ENCODE measurements around the gene SMARCB1. TPM values are rescaled to one million over a fixed set of nuclear protein-coding genes. Genes with fewer than 3 reads are reported as not detected.

SMARCB1 gene
- total RNA-seq, 1 experiment from 2014 or later = 88.2 TPM

- H3K9me3 Mint-ChIP-seq (ENCODE audit: low read depth, unreplicated experiment) = no peaks in the 10 kb centered on the region
- H3K4me1 Mint-ChIP-seq (ENCODE audit: low read depth, unreplicated experiment) = peaks cover 11% of the 10 kb centered on the region
- peak overlapping the region; percentile 87 for H3K4me3 Mint-ChIP-seq (ENCODE audit: low read depth, unreplicated experiment)
- H3K36me3 Mint-ChIP-seq (ENCODE audit: insufficient read depth, unreplicated experiment) = peaks cover 24% of the 10 kb centered on the region
- intact Hi-C loops (cut with micrococcal nuclease; ENCODE audit: unreplicated experiment) = loop anchor here (5.0 kb wide), 1 partner anchor 80 kb away; no protein-coding TSS in a partner anchor
- DNase-seq = no peak
- H3K27me3 Mint-ChIP-seq (ENCODE audit: unreplicated experiment) = no peaks in the 10 kb centered on the region
- no peak overlapping the region for H3K27ac Mint-ChIP-seq (ENCODE audit: unreplicated experiment)
- TF ChIP-seq, protein P1, sequence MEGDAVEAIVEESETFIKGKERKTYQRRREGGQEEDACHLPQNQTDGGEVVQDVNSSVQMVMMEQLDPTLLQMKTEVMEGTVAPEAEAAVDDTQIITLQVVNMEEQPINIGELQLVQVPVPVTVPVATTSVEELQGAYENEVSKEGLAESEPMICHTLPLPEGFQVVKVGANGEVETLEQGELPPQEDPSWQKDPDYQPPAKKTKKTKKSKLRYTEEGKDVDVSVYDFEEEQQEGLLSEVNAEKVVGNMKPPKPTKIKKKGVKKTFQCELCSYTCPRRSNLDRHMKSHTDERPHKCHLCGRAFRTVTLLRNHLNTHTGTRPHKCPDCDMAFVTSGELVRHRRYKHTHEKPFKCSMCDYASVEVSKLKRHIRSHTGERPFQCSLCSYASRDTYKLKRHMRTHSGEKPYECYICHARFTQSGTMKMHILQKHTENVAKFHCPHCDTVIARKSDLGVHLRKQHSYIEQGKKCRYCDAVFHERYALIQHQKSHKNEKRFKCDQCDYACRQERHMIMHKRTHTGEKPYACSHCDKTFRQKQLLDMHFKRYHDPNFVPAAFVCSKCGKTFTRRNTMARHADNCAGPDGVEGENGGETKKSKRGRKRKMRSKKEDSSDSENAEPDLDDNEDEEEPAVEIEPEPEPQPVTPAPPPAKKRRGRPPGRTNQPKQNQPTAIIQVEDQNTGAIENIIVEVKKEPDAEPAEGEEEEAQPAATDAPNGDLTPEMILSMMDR (IDR thresholded peaks at IDR 0.05; ENCODE audit: unreplicated experiment) = no peak
- CTCF ChIA-PET = interaction anchor here (0.6 to 1.0 kb wide), 3 partner anchors 49 to 90 kb away, joined by 3 to 6 read pairs (median 4); partner anchors contain the start of gene SLC2A11
- BruUV-seq (replicated peaks) = no TSS peak
Measured at GRCh38 chr22:23767303-23767672, 19.5 kb upstream of the SMARCB1 start.

DNA sequence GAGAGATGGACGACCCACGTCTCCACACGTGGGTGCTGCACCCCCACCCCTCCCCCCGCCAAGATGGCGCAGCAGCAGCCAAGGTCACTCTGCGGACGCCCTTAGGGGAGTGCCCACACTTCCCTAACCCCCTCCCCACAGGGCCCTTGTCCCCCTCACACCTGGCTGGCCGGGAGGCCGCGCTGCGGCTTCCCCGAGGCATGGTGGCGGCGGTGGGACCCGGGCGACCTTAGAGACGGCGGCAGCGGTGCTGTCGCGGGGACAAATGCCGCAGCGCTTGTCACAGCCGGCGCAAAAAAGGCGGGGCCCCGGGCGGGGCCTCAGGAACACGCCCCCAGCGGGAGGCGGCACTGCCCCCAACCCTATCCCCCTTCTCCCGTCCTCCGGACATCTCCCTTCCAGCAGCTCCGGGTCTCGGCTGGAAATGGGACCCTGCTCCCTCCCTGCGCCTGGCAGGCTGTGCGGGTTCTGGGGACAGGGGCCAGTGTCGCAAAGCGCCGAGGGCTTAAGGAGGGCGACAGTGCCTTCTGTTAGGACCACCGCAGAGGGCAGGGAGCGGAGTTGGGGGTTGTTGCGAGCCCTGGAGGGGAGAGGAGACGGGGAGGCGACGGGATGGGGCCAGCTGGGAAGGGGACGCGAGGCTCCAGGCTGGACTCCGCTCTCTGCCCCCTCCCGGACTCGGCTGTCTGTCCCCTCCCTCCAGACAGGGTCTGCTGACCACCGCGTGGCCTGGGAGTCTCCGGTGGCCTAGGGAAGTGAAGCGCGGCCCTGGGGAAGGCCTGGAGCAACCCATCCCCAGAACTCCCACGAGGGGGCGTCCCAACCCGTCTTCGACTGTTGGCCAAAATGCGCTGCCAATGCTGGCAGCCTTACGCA is 18.9 kb upstream of the SMARCB1 start, which contains the start of gene CHCHD10:
Gene CHCHD10 (minus strand): TSS at position 300 of the 876 bp plus-strand sequence. CDS start 98 bp downstream, at position 202.
- CTCF ChIA-PET = interaction anchor here (0.6 to 1.0 kb wide), 4 partner anchors 49 to 278 kb away, joined by 3 to 6 read pairs (median 4); partner anchors contain the start of gene SLC2A11
- peaks cover 19% of the 10 kb centered on the region for H3K36me3 Mint-ChIP-seq (ENCODE audit: insufficient read depth, unreplicated experiment)
- peaks cover 4% of the 10 kb centered on the region for H3K27me3 Mint-ChIP-seq (ENCODE audit: unreplicated experiment)
- peak; percentile 90 for DNase-seq
- intact Hi-C loops (cut with micrococcal nuclease; ENCODE audit: unreplicated experiment) = loop anchor here (5.0 kb wide), 1 partner anchor 79 kb away; no protein-coding TSS in a partner anchor
- peaks cover 13% of the 10 kb centered on the region for H3K4me1 Mint-ChIP-seq (ENCODE audit: low read depth, unreplicated experiment)
- no TSS peak for BruUV-seq (replicated peaks)
- no peaks in the 10 kb centered on the region for H3K9me3 Mint-ChIP-seq (ENCODE audit: low read depth, unreplicated experiment)
- TF ChIP-seq, protein P1 (IDR thresholded peaks at IDR 0.05; ENCODE audit: unreplicated experiment) = peak; percentile 82
- peak within 1 kb of the TSS; percentile 39 for H3K27ac Mint-ChIP-seq (ENCODE audit: unreplicated experiment)
- peak within 1 kb of the TSS; percentile 87 for H3K4me3 Mint-ChIP-seq (ENCODE audit: low read depth, unreplicated experiment)

GRCh38 chr22:23769321-23769965 is 17.3 kb upstream of the SMARCB1 start:
- peaks cover 19% of the 10 kb centered on the region for H3K27me3 Mint-ChIP-seq (ENCODE audit: unreplicated experiment)

DNA sequence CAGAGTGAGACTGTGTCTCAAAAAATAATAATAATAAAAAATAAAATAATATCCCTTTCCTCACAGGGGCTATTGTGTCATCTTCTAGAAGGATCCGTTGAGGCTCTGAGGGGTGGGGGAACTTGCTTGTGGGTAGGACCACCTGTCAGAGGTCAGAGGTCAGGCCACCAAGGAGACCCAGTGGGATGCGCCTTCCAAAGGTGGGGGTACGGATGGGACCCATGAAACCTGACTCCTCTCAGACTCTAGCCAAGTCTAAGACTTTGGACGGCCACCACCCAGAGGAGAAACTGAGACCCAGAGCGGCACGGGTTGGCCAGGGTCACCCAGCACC is 14.5 kb upstream of the SMARCB1 start:
- Mint-ChIP-seq H3K9me3 (ENCODE audit: low read depth, unreplicated experiment) (no peaks in the 10 kb centered on the region), H3K27me3 (ENCODE audit: unreplicated experiment) (peaks cover 26% of the 10 kb centered on the region), H3K36me3 (ENCODE audit: insufficient read depth, unreplicated experiment) (peaks cover 12% of the 10 kb centered on the region), H3K4me3 (ENCODE audit: low read depth, unreplicated experiment) (peak overlapping the region; percentile 45), H3K4me1 (ENCODE audit: low read depth, unreplicated experiment) (peaks cover 20% of the 10 kb centered on the region), H3K27ac (ENCODE audit: unreplicated experiment) (no peak overlapping the region)
- intact Hi-C loops (cut with micrococcal nuclease; ENCODE audit: unreplicated experiment) = no loop called here
- CTCF ChIA-PET = no interaction called here
- BruUV-seq (replicated peaks) = no TSS peak
- no peak for DNase-seq
- TF ChIP-seq, protein P1 (IDR thresholded peaks at IDR 0.05; ENCODE audit: unreplicated experiment) = no peak

More at GRCh38 chr22:23769321-23769965, 17.3 kb upstream of the SMARCB1 start:
- Mint-ChIP-seq H3K36me3 (ENCODE audit: insufficient read depth, unreplicated experiment) (peaks cover 18% of the 10 kb centered on the region), H3K27ac (ENCODE audit: unreplicated experiment) (no peak overlapping the region), H3K4me1 (ENCODE audit: low read depth, unreplicated experiment) (peaks cover 26% of the 10 kb centered on the region), H3K9me3 (ENCODE audit: low read depth, unreplicated experiment) (no peaks in the 10 kb centered on the region), H3K4me3 (ENCODE audit: low read depth, unreplicated experiment) (peak overlapping the region; percentile 87)
- TF ChIP-seq, protein P1 (IDR thresholded peaks at IDR 0.05; ENCODE audit: unreplicated experiment) = no peak
- DNase-seq = no peak
- CTCF ChIA-PET = interaction anchor here (0.8 to 2.0 kb wide), 2 partner anchors 80 kb away, joined by 4 to 20 read pairs; no protein-coding TSS in a partner anchor
- intact Hi-C loops (cut with micrococcal nuclease; ENCODE audit: unreplicated experiment) = loop anchor here (5.0 kb wide), 1 partner anchor 78 kb away; no protein-coding TSS in a partner anchor
- no TSS peak for BruUV-seq (replicated peaks)
